Measurements from ENCODE around the gene KCNC1. TPM values are rescaled to one million over a fixed set of nuclear protein-coding genes. Genes with fewer than 3 reads are reported as not detected.

The KCNC1 gene
- total RNA-seq, 1 donor = not detected

- H3K4me3 ChIP-seq (ENCODE audit: low read depth, low read length) = no peak overlapping the region
- TF ChIP-seq CTCF (IDR thresholded peaks at IDR 0.05; ENCODE audit: insufficient read depth, low read depth, low read length) = peak; percentile 23
- DNase-seq (ENCODE audit: low read depth) = no peak
Observed at GRCh38 chr11:17735818-17736578, 1.4 kb downstream of the KCNC1 start.

GRCh38 chr11:17736579-17736893 lies 2.0 kb downstream of the KCNC1 start:
- no peak for TF ChIP-seq CTCF (IDR thresholded peaks at IDR 0.05; ENCODE audit: insufficient read depth, low read depth, low read length)
- H3K4me3 ChIP-seq (ENCODE audit: low read depth, low read length) = no peak overlapping the region
- DNase-seq (ENCODE audit: low read depth) = no peak

- H3K4me3 ChIP-seq (ENCODE audit: low read depth, low read length) = no peak overlapping the region
- TF ChIP-seq CTCF (IDR thresholded peaks at IDR 0.05; ENCODE audit: insufficient read depth, low read depth, low read length) = no peak
- no peak for DNase-seq (ENCODE audit: low read depth)
Observed at GRCh38 chr11:17736930-17737817, 2.6 kb downstream of the KCNC1 start.

GRCh38 chr11:17738151-17738973 lies 3.8 kb downstream of the KCNC1 start:
- no peak for DNase-seq (ENCODE audit: low read depth)
- no peak overlapping the region for H3K4me3 ChIP-seq (ENCODE audit: low read depth, low read length)

GRCh38 chr11:17739945-17740338 lies 5.4 kb downstream of the KCNC1 start:
- no peak for TF ChIP-seq CTCF (IDR thresholded peaks at IDR 0.05; ENCODE audit: insufficient read depth, low read depth, low read length)
- no peak overlapping the region for H3K4me3 ChIP-seq (ENCODE audit: low read depth, low read length)
- DNase-seq (ENCODE audit: low read depth) = no peak

More at GRCh38 chr11:17738151-17738973, 3.8 kb downstream of the KCNC1 start:
- no peak for TF ChIP-seq CTCF (IDR thresholded peaks at IDR 0.05; ENCODE audit: insufficient read depth, low read depth, low read length)

- no peak overlapping the region for H3K4me3 ChIP-seq (ENCODE audit: low read depth, low read length)
- no peak for TF ChIP-seq CTCF (IDR thresholded peaks at IDR 0.05; ENCODE audit: insufficient read depth, low read depth, low read length)
- no peak for DNase-seq (ENCODE audit: low read depth)
Observed at GRCh38 chr11:17740649-17741235, 6.2 kb downstream of the KCNC1 start.
